ENCODE results near the gene RPL15.

Gene RPL15

DNA sequence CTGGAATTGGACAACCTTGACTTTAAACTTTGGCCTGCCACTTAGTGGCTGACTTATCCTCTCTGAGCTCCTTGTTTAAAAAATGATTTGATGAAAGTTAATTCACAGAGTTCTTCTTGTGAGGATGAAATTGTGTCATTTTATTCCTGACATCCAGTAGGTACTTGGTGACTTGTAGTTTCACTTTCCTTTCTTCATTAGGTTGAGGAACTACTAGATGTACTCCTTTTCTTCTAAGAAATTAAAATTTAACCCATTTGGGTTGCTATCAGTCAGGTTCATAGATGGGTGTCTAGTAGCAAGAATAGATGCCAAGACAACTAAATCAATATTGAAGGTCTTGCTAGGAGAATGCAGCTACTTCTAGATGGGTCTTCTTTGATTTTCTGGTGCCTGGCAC is 33.4 kb downstream of the RPL15 start:
- peaks cover 9% of the 10 kb centered on the region for H3K36me3 ChIP-seq (ENCODE audit: insufficient read depth, low read length)
- H3K4me3 ChIP-seq (ENCODE audit: low read depth in 1 of 2, low read length in 2 of 2): peak overlapping the region in 1 of 2 donors; percentile 16
- peaks cover 79% of the 10 kb centered on the region for H3K4me1 ChIP-seq (ENCODE audit: insufficient read depth, low read length)
- H3K27ac ChIP-seq (ENCODE audit: low read depth, low read length): no peak overlapping the region
- no peaks in the 10 kb centered on the region for H3K27me3 ChIP-seq (ENCODE audit: control insufficient read depth in 1 of 2, insufficient read depth in 2 of 2, low read length in 2 of 2)
- no peak overlapping the region for H3K9ac ChIP-seq (ENCODE audit: low read length)
- H3K9me3 ChIP-seq (ENCODE audit: low read length): no peaks in the 10 kb centered on the region

DNA sequence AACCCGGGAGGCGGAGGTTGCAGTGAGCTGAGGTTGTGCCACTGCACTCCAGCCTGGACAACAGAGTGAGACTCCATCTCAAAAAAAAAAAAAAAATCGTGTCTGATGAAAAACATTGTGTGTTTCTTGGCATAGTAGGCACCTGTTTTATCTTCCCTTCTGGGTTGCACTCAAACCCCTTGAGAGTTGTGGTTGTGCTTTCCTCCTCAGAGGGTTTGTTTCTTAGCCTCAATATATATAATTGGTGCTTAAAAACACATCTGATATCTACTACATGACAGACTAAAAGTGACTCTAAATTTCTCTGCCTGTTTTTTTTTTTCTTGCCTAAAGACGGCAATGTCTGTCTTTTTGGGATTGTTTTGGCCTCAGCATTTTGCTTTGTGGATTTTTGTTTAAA is 35.7 kb downstream of the RPL15 start:
- H3K27ac ChIP-seq (ENCODE audit: low read depth, low read length): no peak overlapping the region
- peaks cover 68% of the 10 kb centered on the region for H3K4me1 ChIP-seq (ENCODE audit: insufficient read depth, low read length)

DNA sequence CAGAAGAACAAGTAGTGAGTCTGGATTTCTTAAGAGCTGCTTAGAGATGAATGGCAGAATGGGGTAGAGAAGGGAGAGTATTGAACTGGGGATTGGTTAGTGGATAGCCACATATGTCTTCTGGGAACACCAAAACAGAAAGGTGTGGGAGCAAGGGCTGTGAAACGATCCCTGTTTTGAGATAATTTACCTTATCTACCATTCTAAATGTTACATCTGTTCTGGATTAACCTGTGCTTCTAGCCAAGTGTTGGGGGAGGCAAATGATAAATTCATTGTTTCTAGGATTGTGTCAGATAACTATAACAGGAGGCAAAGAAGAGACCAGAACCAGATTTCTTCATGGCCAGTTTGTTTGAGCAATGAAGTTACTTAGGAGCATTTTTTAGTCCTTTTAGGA is 36.6 kb downstream of the RPL15 start:
- Histone ChIP-seq H3K9ac (ENCODE audit: low read length) (no peak overlapping the region), H3K4me3 (ENCODE audit: low read depth in 1 of 2, low read length in 2 of 2) (no peak overlapping the region), H3K36me3 (ENCODE audit: insufficient read depth, low read length) (peaks cover 13% of the 10 kb centered on the region), H3K27ac (ENCODE audit: low read depth, low read length) (no peak overlapping the region), H3K9me3 (ENCODE audit: low read length) (no peaks in the 10 kb centered on the region), H3K4me1 (ENCODE audit: insufficient read depth, low read length) (peaks cover 59% of the 10 kb centered on the region), H3K27me3 (ENCODE audit: control insufficient read depth in 1 of 2, insufficient read depth in 2 of 2, low read length in 2 of 2) (no peaks in the 10 kb centered on the region)

More for the DNA sequence above, 35.7 kb downstream of the RPL15 start:
- Histone ChIP-seq H3K9ac (ENCODE audit: low read length) (no peak overlapping the region), H3K4me3 (ENCODE audit: low read depth in 1 of 2, low read length in 2 of 2) (no peak overlapping the region), H3K27me3 (ENCODE audit: control insufficient read depth in 1 of 2, insufficient read depth in 2 of 2, low read length in 2 of 2) (no peaks in the 10 kb centered on the region), H3K36me3 (ENCODE audit: insufficient read depth, low read length) (peaks cover 13% of the 10 kb centered on the region), H3K9me3 (ENCODE audit: low read length) (no peaks in the 10 kb centered on the region)

DNA sequence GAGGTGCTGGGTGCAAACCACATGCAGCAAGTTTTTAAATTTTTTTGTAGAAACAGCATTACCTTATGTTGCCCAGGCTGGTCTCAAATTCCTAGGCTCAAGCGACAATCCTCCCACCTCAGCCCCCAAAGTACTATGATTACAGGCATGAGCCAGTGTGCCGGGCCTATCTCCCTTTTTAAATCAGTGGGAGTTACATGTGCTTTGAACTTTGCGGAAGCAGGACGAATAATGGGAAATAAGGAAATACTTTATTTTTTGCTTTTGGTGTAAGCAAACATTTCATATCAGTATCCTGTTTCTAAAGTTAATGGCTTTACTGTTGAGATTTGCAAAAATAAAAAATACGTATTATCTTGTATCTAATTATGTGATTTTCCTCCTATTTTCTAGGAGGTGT is 37.2 kb downstream of the RPL15 start:
- Histone ChIP-seq H3K27ac (ENCODE audit: low read depth, low read length) (no peak overlapping the region), H3K27me3 (ENCODE audit: control insufficient read depth in 1 of 2, insufficient read depth in 2 of 2, low read length in 2 of 2) (no peaks in the 10 kb centered on the region), H3K4me3 (ENCODE audit: low read depth in 1 of 2, low read length in 2 of 2) (no peak overlapping the region), H3K9ac (ENCODE audit: low read length) (no peak overlapping the region), H3K4me1 (ENCODE audit: insufficient read depth, low read length) (peaks cover 57% of the 10 kb centered on the region), H3K36me3 (ENCODE audit: insufficient read depth, low read length) (peaks cover 13% of the 10 kb centered on the region), H3K9me3 (ENCODE audit: low read length) (no peaks in the 10 kb centered on the region)

DNA sequence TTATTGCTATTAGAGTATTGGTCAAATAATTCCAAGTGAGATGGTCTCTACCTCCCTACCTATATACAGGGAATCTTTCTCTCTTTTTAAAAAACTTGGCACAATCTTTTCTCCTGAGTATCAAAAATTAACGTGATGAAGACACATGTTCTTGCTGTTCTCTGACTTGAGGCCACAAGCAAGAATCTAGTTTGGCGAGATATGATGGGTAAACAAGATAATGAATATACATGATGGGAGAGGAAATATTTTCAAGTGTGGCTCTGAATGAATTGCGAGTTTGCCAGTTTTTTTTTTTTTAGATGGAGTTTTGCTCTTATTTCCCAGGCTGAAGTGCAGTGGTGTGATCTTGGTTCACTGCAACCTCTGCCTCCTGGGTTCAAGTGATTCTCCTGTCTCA is 39.8 kb downstream of the RPL15 start:
- no peak overlapping the region for H3K9ac ChIP-seq (ENCODE audit: low read length)
- H3K27me3 ChIP-seq (ENCODE audit: control insufficient read depth in 1 of 2, insufficient read depth in 2 of 2, low read length in 2 of 2): no peaks in the 10 kb centered on the region
- no peak overlapping the region for H3K27ac ChIP-seq (ENCODE audit: low read depth, low read length)
- peaks cover 38% of the 10 kb centered on the region for H3K4me1 ChIP-seq (ENCODE audit: insufficient read depth, low read length)
- H3K36me3 ChIP-seq (ENCODE audit: insufficient read depth, low read length): peaks cover 21% of the 10 kb centered on the region
- no peak overlapping the region for H3K4me3 ChIP-seq (ENCODE audit: low read depth in 1 of 2, low read length in 2 of 2)
- no peaks in the 10 kb centered on the region for H3K9me3 ChIP-seq (ENCODE audit: low read length)

DNA sequence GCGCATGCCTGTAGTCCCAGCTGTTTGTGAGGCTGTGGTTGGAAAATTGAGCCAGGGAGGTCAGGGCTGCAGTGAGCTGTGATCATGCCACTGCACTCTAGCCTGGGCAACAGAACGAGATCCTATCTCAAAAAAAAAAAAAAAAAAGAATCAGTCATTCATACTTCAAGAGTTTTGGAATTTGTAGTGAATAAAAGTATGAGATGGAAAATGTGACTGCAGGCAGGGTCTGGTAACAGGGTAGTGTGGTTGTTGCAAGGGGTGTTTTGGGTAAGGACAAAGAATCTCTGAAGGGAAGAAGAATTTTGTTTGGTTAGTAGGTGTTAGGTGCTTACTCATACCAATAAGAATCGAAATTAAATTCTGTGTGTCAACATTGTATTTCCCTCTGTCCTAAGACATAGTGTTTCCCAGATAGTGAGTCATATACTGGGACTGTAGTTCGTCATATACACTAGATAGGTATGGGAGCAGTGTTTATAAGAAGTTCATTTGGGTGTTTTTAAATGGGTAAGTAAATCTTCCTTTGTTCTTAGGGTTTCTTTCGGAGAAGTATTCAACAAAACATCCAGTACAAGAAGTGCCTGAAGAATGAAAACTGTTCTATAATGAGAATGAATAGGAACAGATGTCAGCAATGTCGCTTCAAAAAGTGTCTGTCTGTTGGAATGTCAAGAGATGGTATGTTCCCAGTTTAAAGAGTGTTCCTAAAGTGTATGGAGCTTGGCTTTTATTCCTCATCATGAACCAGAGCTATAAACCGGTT is 42.4 kb downstream of the RPL15 start:
- Histone ChIP-seq H3K9me3 (ENCODE audit: low read length) (no peaks in the 10 kb centered on the region), H3K4me1 (ENCODE audit: insufficient read depth, low read length) (peaks cover 19% of the 10 kb centered on the region), H3K36me3 (ENCODE audit: insufficient read depth, low read length) (peaks cover 41% of the 10 kb centered on the region), H3K9ac (ENCODE audit: low read length) (no peak overlapping the region), H3K27ac (ENCODE audit: low read depth, low read length) (no peak overlapping the region), H3K4me3 (ENCODE audit: low read depth in 1 of 2, low read length in 2 of 2) (no peak overlapping the region), H3K27me3 (ENCODE audit: control insufficient read depth in 1 of 2, insufficient read depth in 2 of 2, low read length in 2 of 2) (no peaks in the 10 kb centered on the region)

DNA sequence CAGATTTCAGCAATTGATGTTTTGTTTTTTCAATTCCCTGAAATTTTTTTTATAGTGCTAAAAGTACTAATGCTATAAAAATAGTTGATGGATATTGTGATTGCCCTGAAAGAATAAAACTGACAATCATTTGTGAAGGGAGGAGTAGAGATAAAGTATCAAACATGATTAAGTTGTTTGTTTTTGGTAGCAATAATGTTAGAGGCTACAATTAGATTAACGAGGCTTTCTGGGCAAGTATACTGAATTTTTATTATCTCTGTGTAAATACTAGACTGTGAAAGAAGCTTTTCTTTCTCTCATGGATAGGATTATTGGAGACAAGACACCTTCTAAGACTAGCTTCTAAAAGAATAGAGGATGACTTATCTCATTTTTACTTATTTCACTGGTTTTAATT is 43.7 kb downstream of the RPL15 start:
- H3K36me3 ChIP-seq (ENCODE audit: insufficient read depth, low read length): peaks cover 39% of the 10 kb centered on the region
- H3K27ac ChIP-seq (ENCODE audit: low read depth, low read length): no peak overlapping the region
- no peak overlapping the region for H3K4me3 ChIP-seq (ENCODE audit: low read depth in 1 of 2, low read length in 2 of 2)
- peaks cover 20% of the 10 kb centered on the region for H3K4me1 ChIP-seq (ENCODE audit: insufficient read depth, low read length)
- no peaks in the 10 kb centered on the region for H3K9me3 ChIP-seq (ENCODE audit: low read length)
- H3K9ac ChIP-seq (ENCODE audit: low read length): no peak overlapping the region
- H3K27me3 ChIP-seq (ENCODE audit: control insufficient read depth in 1 of 2, insufficient read depth in 2 of 2, low read length in 2 of 2): no peaks in the 10 kb centered on the region

DNA sequence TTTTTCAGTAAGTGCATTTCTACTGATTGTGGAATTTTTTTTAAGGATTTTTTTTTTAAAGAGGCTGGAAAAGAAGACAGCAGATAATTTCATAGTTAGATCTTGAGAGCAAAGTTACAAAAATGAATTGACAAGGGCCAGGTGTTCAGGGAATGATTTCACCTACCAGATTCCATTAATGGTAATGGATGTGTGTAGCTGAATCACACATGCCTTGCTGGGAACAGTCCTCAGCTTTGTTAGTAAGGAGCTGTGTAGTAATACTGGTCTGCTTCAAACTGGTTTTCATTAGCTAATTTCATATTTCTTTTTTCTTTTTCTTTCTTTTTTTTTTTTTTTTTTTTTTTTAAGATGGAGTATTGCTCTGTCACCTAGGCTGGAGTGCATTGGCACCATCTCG is 44.1 kb downstream of the RPL15 start:
- Histone ChIP-seq H3K4me1 (ENCODE audit: insufficient read depth, low read length) (peaks cover 24% of the 10 kb centered on the region), H3K27me3 (ENCODE audit: control insufficient read depth in 1 of 2, insufficient read depth in 2 of 2, low read length in 2 of 2) (no peaks in the 10 kb centered on the region), H3K4me3 (ENCODE audit: low read depth in 1 of 2, low read length in 2 of 2) (no peak overlapping the region), H3K36me3 (ENCODE audit: insufficient read depth, low read length) (peaks cover 43% of the 10 kb centered on the region), H3K9me3 (ENCODE audit: low read length) (no peaks in the 10 kb centered on the region), H3K9ac (ENCODE audit: low read length) (no peak overlapping the region), H3K27ac (ENCODE audit: low read depth, low read length) (no peak overlapping the region)

DNA sequence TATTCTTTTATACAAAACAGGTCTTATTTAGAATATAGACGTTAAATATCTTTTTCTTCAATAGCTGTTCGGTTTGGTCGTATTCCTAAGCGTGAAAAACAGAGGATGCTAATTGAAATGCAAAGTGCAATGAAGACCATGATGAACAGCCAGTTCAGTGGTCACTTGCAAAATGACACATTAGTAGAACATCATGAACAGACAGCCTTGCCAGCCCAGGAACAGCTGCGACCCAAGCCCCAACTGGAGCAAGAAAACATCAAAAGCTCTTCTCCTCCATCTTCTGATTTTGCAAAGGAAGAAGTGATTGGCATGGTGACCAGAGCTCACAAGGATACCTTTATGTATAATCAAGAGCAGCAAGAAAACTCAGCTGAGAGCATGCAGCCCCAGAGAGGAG is 45.0 kb downstream of the RPL15 start:
- no peak overlapping the region for H3K27ac ChIP-seq (ENCODE audit: low read depth, low read length)
- H3K4me1 ChIP-seq (ENCODE audit: insufficient read depth, low read length): peaks cover 31% of the 10 kb centered on the region

DNA sequence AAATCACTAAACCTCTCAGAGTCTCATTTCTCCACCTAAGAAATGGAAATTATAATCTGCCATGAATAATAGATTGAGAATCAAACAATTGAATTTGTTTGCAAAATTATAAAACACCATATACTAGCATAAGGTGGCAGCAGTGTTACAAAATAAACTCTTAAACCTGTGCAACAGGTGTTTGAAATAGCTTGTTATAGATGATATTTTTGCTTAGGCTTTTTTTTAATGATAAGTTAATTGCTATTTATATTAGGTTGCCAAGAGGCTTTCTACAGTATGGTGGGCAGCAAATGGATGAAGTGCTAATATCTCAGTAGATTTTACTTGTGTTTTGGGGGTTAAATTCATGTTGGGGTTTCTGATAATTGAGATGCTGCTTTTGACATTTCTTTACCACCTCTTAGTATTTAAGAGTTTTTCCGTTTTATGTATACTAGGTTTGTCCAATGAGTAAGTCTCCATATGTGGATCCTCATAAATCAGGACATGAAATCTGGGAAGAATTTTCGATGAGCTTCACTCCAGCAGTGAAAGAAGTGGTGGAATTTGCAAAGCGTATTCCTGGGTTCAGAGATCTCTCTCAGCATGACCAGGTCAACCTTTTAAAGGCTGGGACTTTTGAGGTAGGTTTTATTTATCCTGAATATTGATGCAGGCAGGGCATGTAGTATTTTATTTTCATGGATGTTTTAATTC is 47.8 kb downstream of the RPL15 start:
- Histone ChIP-seq H3K27me3 (ENCODE audit: control insufficient read depth in 1 of 2, insufficient read depth in 2 of 2, low read length in 2 of 2) (no peaks in the 10 kb centered on the region), H3K9me3 (ENCODE audit: low read length) (no peaks in the 10 kb centered on the region), H3K9ac (ENCODE audit: low read length) (no peak overlapping the region), H3K36me3 (ENCODE audit: insufficient read depth, low read length) (peaks cover 68% of the 10 kb centered on the region), H3K27ac (ENCODE audit: low read depth, low read length) (no peak overlapping the region), H3K4me3 (ENCODE audit: low read depth in 1 of 2, low read length in 2 of 2) (no peak overlapping the region), H3K4me1 (ENCODE audit: insufficient read depth, low read length) (peaks cover 28% of the 10 kb centered on the region)

More for the DNA sequence above, 45.0 kb downstream of the RPL15 start:
- no peaks in the 10 kb centered on the region for H3K27me3 ChIP-seq (ENCODE audit: control insufficient read depth in 1 of 2, insufficient read depth in 2 of 2, low read length in 2 of 2)
- no peak overlapping the region for H3K9ac ChIP-seq (ENCODE audit: low read length)
- peaks cover 47% of the 10 kb centered on the region for H3K36me3 ChIP-seq (ENCODE audit: insufficient read depth, low read length)
- no peaks in the 10 kb centered on the region for H3K9me3 ChIP-seq (ENCODE audit: low read length)
- H3K4me3 ChIP-seq (ENCODE audit: low read depth in 1 of 2, low read length in 2 of 2): no peak overlapping the region

DNA sequence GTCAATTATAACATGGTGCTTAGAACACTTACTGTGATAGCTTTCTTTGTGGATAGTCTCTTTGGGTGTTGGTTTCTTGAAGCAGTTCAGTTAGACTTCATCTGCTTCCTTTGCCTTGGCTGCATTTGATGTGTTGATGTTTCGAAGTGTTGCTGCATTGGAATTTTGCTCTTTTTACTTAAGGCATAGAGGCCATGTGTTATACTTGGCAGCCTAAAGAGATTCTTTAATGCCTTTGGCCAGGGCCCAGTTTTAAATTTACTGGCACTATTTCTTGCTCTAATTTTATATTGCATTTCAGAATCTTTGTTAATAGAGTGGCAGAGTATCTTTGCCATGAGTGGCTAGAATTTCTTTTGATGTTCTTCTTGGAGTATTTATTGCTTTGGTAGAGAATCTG is 49.4 kb downstream of the RPL15 start:
- Histone ChIP-seq H3K4me1 (ENCODE audit: insufficient read depth, low read length) (peaks cover 28% of the 10 kb centered on the region), H3K27me3 (ENCODE audit: control insufficient read depth in 1 of 2, insufficient read depth in 2 of 2, low read length in 2 of 2) (no peaks in the 10 kb centered on the region), H3K4me3 (ENCODE audit: low read depth in 1 of 2, low read length in 2 of 2) (no peak overlapping the region), H3K36me3 (ENCODE audit: insufficient read depth, low read length) (peaks cover 64% of the 10 kb centered on the region), H3K9me3 (ENCODE audit: low read length) (no peaks in the 10 kb centered on the region), H3K27ac (ENCODE audit: low read depth, low read length) (no peak overlapping the region), H3K9ac (ENCODE audit: low read length) (no peak overlapping the region)
